Activated CD4-positive, alpha-beta T cell treated with anti-CD3 and anti-CD28 coated beads for 48 hours (primary cell): ENCODE results near the gene ARFGAP2.
"Not testable (repeated sequence)": the region's sequence is repeated elsewhere in the genome, so short reads cannot be mapped to it uniquely, and the experiment has no call there.

Source experiments
- DNase-seq: peaks from one replicate; pipeline ENCODE4 v3.0.0-alpha.2; 2020

The ARFGAP2 gene

DNA sequence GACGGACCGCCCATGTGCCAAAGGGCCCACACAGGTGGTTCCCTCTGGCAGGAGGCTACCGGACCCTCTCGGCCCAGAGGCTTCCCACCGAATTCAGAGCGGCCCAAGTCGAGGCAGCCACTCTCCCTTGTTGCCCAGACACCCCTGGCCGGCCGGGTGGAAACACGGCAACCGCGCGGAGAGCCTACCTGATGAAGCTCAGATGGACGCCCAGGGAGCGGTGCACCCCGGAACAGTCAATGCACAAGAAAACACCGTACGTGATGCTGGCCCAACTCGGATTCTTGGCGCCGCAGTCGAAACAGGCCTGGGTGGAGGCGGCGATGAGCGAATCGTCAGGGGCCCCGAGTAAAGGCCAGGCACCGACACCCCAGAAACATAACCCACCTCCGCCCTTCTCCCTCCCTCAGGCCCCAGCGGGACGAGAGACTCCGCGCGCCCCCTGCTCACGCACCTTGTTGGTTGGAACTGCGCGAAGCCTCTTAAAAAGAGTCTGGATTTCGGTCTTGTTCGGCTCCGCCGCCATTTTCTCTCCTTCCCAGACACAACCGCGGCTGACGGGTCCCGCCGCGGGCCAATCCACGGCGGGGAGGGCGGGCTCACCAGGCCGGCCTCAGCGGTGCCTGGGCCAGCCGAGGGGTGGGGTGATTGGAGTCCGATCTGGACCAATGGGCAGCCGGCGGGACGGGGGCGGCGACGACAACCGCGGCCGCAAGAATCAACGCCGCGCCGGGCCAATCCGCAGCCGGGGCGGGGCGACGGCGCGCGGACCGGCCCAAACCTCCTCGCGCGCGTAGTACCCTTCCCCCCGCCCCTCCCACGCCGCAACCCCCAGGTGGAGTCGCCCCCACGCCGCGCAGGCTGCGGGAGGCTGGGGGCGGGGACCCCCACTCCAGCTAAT, at the start of gene ARFGAP2:
Gene ARFGAP2, minus strand, starts transcription at position 552 of the 901 bp plus-strand sequence. Its CDS starts 26 bp downstream, at position 526.
- DNase-seq: peak; percentile 97

DNA sequence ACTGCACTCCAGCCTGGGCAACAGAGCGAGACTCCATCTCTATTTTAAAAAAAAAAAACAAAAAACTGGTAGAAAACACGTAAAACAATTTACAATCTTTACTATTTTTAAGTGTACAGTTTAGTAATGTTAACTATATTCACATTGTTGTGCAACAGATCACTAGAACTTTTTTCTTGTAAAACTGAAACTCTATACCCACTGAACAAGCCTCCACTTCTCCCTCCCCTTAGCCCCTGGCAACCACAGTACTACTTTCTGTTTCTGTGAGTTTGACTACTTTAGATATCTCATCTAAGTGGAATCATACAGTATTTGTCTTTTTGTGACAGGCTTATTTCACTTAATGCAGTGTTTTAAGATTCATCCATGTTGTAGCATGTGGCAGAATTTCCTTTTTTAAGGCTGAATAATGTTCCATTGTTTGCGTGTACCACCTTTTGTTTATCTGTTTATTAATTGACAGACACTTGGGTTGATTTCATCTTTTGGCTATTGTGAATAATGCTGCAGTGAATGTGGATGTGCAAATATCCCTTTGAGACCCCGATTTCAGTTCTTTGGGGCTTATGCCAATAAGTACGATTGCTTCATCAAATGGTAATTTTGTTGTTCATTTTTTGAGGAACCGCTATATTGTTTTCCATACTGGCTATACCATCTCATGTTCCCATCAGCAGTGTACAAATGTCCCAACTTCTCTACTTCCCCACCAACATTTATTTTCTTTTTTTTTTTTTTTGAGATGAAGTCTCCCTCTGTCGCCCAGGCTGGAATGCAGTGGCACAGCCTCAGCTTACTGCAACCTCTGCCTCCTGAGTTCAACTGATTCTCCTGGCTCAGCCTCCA, 49.1 kb upstream of the ARFGAP2 start:
- peak; percentile 42 for DNase-seq

DNA sequence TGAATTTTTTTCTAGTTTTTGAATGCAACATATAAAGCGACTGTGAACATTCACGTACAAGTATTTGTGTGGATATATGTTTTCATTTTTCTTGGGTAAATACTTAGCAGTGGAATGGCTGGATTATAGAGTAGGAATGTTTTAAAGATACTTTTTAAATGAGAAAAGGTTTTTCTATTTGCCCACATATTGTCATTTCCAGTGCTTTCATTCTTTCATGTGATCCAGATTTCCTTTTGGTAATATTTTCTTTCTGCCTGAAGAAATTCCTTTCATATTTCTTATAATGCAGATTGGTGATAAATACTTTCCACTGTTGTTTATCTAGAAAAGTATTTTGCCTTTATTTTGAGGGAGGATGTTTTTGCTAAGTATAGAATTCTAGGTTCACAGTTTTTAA, 46.0 kb upstream of the ARFGAP2 start:
- no peak for DNase-seq

DNA sequence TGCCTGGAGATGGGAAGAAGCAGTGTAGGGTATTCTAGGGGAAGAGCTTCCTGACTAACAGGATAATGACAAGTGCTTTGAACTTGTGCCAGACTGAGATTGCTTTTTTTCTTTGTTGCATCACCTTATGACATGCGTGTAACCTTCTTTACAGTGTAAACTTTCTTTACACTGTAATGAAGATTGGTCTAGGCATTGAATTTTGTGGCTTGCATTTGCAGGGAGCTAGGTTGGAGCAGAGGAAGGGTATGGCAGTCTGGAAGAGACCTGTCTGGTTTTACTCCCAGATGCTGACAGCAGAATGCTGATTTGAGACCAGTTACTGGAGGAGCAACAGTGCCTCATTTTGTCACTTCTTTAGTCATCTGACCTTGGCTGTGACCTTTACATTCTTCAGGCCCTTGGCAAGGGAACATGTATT, 43.7 kb upstream of the ARFGAP2 start:
- no peak for DNase-seq

DNA sequence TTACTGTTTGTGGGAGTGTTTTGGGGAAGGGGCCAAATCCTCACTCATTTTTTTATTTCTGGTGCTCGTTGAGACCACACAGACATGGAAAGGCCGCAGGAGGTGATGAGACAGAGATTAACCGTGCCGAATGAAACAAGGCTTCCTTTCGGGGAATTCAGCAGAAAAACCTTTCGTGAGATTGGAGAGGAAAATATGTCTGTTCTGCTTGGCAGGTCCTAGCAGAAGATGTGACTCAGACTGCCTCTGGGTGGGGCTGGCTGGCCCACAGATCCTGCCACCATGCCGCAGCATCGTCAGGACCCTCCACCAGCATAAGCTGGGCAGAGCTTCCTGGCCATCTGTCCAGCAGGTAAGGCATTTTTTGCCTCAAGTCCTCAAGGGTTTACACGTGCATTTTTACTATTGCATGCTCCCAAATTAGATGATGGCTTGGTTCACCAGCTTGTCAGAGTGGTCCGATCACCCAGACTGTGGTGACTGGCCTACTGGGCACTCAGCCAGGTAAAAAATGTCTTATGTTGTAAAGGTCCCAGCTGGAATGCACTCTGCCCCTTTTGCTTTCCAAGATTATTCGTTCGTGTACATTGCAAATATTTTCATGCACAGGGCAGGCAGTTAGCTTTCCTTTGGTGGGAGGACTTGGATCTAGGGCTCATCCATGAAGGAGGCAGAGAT, 39.6 kb upstream of the ARFGAP2 start:
- DNase-seq: peak; percentile 80

DNA sequence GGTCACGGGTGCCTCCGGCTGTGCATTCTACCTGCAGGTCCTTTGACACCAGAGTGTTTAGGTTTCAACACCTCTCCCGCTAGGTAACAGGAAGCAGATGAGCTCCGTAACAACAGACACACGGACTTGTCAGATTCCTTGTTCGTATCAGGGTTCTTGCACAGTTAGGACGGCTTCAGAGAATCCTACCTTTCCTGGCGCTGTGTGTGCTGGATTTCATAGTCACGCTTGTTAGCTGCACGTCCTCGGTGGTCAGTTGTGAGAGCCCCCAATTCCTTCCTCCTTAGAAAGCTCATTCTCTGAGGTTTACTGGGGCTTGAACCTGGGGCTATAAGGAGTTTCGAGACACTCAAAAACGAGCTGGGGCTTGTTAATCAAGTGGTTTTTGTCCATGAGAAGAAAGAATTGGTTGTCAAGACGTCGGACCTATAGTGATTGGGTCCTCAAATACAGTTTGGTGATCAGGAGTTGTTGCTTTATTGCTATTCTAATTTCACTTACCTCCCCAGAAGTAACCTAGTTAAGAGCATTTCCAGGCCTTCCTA, 38.8 kb upstream of the ARFGAP2 start:
- DNase-seq: no peak

DNA sequence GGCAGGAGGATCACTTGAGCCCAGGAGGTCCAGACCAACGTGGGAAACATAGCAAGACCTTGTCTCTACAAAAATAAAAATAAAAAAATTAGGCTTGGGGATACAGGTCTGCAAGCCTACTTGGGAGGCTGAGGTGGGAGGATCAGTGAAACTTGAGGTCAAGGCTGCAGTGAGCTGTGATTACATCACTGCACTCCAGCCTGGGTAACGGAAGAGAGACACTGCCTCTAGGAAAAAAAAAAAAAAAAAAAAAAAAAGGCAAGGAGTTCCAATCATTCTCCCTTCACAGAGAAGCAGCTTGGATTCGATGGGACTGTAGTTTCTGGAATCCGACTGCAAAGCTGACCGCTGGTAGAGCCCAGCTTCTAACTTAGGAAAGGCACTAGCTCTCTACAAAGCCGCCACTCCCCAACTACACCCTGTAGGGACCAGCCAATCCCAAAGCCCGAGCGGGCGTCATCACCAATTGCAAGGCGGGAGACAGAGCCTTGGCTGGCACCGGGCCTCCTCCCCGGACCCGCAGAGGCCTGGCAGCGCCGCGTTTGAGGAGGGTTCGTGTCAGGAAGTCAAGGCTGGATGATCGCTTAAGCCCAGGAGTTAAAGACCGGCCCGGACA, 37.4 kb upstream of the ARFGAP2 start:
- peak; percentile 92 for DNase-seq

DNA sequence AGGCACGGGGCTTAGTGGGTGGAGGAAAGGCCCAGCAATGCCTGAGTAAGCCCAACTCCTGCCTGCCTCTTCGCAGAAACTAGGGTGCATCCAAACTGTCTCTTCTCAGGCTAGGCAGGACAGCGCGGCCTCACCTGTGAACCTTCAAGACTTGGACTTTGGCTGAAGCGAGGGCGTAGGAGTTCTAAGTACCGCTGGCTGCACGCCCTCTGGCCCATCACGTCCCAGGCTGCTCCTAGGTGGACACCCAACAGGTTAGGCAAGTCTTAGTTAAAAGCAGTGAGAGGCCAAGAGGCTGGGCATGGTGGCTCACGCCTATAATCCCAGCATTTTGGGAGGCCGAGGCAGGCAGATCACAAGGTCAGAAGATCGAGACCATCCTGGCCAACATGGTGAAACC, 36.3 kb upstream of the ARFGAP2 start:
- no peak for DNase-seq

DNA sequence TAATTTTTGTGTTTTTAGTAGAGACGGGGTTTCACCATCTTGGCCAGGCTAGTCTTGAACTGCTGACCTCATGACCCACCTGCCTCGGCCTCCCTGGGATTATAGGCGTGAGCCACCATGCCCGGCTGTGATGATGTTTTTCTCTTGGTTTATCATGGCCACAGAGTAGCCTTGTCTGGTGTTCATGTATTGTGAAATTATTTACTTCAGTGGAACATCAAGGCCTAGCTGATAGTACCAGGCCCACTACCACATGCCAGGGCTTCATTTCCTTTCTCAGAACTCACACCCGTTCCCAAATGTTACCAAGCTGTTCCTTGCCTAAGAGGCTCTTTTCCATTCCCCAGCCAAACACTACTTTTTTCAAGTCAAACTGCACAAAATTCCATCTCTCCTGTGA, 31.9 kb upstream of the ARFGAP2 start:
- no peak for DNase-seq

DNA sequence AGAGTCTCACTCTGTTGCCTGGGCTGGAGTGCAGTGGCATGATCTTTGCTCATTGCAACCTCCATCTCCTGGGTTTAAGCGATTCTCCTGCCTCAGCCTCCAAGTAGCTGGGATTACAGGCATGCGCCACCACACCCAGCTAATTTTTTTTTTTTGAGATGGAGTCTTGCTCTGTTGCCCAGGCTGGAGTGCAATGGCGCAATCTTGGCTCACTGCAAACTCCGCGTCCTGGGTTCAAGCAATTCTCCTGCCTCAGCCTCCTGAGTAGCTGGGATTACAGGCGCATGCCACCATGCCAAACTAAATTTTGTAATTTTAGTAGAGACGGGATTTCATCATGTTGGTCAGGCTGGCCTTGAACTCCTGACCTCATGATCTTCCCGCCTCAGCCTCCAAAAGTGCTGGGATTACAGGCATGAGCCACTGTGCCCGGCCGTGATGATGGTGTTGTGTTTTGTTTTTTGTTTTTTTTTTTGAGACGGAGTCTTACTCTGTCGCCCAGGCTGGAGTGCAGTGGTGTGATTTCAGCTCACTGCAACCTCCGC, 31.4 kb upstream of the ARFGAP2 start:
- DNase-seq: not testable (repeated sequence)

DNA sequence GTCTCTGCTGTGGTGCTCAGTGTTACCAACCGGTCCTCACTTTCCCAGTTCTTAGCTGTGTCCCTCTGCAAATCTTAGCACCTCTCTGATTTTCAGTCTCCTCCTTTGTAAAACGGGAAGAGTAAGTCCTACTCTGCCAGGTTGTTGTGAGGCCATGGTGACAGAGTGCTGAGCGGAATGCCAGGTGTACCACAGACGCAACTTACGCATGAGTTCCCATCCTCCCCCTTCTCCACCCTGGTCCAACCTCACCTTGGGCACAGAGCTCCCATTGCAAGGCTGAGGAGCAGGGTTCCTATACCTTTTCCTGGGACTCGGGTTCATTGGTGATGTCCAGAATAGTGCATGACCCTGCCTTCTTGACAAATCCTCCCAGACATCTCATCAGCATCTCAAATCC, 30.8 kb upstream of the ARFGAP2 start:
- no peak for DNase-seq

DNA sequence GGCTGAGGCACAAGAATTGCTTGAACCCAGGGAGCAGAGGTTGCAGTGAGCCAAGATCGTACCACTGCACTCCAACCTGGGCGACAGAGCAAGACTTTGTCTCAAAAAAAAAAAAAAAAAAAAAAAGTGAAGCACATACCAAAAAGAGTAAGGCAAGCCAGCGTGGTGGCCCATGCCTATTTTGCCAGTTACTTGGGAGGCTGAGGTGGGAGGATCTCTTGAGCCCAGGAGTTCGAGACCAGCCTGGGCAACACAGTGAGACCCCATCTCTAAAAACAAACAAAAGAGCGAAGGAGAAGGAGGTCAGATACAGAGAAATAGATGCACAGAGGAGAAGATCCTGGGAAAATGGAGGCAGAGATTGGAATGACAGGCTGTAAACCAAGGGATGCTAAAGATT, 29.9 kb upstream of the ARFGAP2 start:
- DNase-seq: not testable (repeated sequence)

DNA sequence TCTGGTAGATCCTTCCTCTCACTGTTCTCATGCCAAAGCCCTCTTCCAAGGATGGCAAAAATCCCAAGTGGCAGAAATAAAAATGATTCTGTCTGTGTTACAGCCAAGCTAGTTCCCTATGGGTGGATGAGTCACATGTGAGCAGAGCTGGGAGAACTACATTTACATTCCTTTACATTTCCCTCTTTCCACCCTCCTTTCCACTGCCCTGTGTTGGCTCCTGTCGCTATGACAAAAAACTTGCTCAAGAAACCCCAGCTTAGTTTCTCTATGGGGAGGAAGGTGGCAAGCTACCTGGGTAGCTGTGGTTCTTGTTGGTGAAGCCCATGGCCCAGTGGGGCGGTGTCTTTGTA, 27.9 kb upstream of the ARFGAP2 start:
- DNase-seq: no peak

DNA sequence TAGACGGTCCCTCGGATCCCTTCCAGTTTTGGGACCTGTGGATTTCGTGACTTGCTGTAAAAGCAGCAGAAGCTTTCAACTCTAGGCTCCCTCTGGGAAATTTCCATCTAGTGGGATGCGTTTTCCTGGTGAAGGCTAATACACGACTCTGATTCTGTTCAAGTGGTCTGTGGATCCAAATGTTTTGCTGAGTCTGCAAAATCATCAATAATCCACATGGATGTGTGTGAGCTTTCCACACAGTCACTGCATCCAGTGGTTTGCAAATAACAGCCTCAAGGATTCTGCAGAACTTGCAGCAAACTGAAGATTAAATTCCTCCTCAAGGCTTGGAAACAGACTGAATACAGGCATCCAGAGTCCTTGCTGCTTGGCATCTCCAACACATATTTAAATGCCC, 25.9 kb upstream of the ARFGAP2 start:
- DNase-seq: no peak

DNA sequence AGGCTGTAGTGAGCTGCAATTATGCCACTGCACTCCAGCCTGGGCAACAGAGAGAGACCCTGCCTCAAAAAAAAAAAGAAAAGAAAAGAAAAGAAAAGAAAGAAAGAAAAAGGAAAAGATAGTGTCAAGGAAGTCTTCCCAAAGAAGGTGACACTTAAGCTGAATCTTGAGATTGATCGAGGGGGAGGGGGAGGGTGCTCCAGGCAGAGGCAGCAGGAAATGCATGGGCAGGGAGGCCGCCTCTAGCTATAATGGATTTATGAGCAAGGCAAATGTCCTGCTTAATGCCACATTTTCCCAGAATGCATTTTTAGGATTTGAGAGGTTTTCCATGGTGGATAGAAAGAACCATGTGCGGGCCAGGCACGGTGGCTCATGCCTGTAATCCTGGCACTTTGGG, 24.3 kb upstream of the ARFGAP2 start:
- DNase-seq: no peak

DNA sequence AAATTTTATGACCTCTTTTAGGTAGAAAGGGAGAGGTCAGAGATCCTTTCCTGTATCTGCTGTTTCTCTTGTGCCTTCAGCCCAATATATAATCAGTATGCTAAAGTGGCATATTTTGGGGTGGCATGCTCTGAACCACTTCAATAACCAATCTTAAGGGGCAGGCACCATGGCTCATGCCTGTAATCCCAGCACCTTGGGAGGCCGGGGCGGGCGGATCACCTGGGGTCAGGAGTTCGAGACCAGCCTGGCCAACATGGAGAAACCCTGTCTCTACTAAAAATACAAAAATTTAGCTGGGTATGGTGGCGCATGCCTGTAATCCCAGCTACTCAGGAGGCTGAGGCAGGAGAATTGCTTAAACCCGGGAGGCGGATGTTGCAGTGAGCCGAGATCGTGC, 21.5 kb upstream of the ARFGAP2 start:
- DNase-seq: not testable (repeated sequence)

DNA sequence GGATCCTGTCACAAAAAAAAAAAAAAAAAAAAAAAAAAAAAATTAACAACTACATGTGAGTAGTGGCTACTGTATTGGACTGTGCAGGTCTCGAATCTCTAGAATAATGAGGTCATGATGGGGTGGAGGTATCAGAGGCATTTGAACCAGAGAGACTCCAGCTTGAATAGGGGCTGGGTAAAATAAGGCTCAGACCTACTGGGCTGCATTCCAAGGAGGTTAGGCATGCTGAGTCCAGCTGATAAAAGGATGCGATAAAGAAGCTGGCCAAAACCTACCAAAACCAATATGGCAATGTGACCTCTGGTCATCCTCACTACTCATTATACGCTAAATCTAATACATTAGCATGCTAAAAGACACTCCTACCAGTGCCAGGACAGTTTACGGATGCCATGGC, 15.4 kb upstream of the ARFGAP2 start:
- DNase-seq: no peak

DNA sequence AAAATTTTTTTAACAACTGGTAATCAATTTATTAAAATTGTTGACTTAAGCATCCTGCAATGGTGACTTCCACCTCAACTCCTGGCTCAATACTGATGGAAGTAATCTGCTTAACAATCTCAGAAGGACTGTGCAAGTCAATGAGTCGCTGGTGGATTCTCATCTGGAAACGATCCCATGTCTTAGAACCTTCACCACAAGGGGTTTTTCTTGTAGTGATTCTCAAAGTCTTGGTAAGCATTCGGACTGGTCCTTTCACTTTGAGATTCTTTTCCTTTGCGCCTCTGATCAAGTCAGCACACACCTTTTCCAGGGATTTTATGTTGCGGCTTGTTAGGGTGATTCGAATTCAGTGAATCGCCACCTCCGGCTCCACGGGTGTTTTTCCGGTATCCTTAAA, 14.5 kb upstream of the ARFGAP2 start:
- not testable (repeated sequence) for DNase-seq

DNA sequence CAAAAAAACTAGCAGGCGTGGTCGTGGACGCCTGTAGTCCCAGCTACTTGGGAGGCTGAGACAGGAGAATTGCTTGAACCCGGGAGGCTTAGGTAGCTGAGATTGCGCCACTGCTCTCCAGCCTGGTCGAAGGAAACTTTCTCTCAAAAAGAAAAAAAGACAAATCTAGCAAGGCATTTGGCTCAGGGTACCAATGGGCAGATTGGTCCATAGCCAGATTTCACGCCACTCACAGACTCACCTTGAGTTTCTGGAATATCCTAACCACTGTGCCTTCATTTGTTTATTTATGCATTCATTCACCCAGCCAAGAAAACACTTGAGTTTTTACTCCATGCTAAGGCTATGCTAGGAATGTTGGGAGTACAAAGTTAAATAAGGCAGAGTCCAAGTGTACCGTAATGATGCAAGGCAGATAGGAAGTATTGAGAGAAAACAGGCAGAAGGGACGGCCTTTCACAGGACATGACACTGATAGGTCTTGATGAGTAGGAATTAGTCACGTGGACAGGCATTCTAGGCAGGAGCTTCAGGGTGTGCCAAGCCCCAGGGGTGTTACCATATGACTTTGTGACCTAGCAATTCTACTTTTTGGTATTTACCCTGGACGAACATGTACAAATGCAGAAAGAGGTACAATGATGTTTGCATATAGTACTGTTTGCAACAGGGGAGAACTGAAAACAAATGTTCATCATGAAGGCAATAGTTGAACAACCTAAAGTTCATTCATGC, 12.6 kb upstream of the ARFGAP2 start:
- no peak for DNase-seq

DNA sequence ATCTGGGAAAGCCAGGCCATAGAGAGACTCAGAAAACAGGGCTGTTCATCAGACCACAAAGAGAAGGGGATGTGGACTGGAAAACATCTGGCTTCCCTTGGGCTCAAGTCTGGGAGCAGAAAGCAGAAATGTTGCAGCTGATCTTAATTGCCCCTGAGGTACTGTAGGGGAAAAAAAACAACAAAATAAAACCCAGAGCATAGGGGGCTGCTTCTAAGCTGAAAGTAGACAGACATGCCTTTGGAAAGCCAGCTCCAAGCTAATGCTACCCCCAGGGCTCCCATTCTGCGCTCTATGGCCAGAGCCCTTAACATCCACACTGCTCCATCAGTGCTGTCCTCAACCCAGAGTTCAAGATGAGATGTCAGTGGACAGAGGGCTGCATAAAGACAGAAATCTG, 11.6 kb upstream of the ARFGAP2 start:
- no peak for DNase-seq

DNA sequence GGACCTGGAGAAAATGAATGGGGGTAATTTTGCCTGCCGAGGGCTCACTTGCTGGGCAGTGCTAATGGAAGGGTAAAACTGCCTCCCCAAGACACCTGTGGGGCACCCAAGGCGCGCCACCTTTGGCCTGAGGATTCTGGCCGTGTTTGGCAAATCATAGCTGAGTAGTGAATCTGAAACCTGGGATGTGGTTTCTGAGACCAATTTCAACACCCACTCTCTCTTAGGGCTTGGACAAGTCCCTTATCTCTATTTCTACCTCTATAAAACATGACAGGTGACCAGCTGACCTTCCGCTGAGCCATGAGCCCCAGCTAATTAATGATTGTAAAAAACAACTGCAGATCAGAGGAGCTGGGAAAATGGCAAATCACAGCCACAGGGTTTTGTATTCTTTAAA, 11.0 kb upstream of the ARFGAP2 start:
- DNase-seq: no peak
